OCI-M1 (cell line): ENCODE measurements around the gene TBC1D14.
"Not testable (repeated sequence)": the region's sequence is repeated elsewhere in the genome, so short reads cannot be mapped to it uniquely, and the experiment has no call there.

Source experiments
- DNase-seq: peaks from one replicate; lab custom pipeline; 2025; lab: John Stamatoyannopoulos, UW

The TBC1D14 gene

DNA sequence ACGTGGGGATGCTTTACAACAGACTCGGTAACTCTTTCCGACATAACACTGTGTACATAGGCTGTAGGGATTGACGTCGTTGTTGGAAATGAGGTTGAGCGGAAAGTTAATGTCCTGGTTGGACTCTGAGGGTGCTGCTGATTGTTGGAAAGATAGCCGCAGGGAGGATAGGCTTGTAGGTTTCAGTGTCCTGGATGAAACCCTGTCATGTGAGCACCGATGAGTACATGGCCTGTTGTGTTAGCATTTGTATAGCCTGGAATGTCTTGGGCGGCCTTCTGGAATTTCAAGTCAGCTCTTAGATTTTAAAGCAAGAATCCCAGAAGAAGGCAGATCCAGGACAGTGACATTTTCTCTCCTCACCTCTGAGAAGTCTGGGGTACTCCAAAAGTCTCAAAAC, 63.3 kb downstream of the TBC1D14 start:
- no peak for DNase-seq

DNA sequence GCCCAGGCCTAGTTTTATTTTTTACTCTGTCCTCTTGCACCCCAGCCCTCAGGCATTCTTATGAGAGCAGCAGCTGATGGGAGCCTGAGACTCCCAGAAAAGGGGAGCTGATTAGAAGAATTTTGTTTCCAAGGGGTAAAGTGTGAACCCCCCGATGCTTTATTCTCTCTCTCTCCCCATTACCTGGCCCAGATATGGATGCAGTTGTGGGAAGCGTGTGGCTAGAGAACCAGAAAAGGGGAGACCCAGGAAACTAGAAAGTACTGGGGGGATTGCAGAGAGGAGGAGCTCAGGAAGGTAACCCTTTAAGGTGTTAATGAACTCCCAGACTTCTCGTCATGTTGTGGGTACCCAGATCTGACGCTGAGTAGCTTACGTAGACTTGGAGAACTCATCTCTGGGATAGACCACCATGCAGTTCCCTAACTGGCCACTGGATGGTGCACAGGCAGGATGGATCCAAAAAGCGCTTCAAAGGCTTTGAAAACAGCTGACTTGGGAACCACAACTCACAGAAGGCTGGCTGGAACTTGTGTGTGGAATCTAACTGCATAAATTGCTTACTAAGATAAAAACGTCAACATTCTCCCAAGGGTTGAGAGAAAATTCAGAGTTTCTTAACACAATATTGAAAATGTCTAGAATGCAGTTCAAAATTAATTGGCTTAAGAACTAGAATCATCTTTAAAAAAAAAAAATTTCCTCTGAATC, 64.7 kb downstream of the TBC1D14 start:
- peak; percentile 89 for DNase-seq

DNA sequence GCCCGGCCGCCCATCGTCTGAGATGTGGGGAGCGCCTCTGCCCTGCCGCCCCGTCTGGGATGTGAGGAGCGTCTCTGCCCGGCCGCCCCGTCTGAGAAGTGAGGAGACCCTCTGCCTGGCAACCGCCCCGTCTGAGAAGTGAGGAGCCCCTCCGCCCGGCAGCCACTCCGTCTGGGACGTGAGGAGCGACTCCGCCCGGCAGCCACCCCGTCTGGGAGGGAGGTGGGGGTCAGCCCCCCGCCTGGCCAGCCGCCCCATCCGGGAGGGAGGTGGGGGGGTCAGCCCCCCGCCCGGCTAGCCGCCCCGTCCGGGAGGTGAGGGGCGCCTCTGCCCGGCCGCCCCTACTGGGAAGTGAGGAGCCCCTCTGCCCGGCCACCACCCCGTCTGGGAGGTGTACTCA, 68.2 kb downstream of the TBC1D14 start:
- DNase-seq: not testable (repeated sequence)

DNA sequence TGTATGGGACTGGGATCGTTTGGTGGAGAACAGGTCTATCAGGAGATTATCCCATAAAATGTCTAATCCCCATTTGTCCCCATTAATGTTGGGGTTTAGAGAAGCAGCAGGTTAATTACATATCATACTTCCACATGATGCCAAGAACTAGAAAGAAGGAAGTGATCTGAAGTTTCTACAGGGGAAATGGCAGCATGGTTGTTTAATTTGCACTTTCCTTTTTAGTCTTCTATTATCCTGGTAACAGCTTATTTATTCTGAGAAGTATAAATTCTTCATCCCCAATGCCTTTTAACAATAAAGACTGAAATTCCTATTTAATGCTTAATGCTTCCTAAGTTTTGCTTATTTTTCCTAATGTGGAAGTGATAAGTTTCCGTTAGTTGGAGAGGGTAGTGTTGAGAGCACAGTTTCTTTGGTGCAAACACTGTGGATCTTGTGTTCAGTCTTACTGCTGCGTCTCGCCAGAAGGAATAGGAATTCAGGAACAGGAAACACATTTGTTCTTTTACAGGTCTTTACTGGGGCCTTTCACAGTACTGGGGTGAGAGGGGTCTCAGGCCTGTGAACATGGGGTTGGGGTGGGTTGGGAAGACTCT, 74.0 kb downstream of the TBC1D14 start:
- DNase-seq: no peak

DNA sequence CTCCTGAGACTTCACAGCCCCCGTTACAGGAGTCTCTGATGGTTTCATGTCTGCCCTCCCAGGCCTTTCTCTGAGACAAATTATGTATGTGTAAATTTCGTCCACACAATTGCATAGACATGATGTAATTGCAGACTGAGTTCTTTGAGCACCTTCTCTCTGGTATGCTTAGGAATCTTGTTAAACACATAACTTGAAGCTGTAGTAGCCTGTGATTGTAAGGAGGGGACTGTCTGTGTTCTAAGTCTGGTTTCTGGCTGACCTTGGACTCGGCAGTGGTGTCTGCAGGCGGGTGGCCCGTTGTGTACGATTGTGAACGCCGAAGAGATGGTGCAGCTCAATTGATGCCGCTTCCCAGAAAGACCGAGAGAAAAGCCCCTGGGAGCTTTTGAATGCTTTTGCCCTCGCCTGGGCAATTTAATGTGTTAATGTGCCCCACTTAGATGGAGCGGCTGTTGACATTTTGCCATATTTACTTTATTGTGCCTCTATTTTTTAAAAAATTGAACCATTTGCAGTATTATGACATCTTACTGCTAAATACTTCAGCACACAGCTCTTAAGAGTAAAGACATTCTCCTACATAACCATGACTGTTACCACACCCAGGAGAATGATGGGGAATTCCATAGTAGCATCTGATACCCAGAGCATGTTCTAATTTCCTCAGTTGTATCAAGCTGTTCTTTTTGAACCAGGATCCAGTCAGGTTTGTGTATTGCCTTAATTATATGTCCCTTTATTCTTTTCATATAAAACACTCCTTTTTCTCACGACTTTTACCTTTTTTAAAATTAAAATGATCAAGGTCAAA, 75.2 kb downstream of the TBC1D14 start:
- no peak for DNase-seq

DNA sequence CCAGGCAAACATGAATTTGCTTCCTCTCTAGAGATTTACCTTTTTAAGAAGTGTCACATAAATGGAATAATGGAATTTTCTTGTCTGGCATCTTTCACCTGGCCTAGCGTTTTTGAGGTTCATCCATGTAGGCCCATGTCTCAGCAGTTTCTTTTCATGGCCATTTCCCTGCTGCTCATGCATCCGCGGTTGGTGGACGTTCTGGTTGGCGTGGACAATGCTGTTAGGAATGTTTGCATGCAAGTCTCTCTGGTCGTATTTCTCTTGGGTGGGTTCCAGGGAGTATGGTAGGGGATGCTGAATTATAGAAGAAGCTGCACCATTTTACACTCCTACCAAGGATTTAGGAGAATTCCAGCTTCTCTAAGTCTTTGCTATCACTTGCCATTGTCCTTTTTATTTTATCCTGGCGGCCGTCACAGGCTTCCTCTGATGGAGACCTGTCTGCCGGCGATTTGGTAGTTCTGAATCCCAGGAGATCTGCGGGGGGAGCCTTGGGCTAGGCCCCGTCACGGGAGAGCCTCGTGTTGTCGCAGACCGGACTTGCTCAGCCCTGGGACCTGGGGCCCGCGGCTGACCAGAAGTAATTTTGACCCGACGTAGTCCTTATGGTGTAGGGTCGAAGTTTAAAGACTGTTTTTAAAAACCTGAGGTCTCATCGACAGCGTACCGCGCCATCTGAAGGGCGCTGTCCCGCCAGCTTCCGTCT, 76.6 kb downstream of the TBC1D14 start:
- peak; percentile 67 for DNase-seq

DNA sequence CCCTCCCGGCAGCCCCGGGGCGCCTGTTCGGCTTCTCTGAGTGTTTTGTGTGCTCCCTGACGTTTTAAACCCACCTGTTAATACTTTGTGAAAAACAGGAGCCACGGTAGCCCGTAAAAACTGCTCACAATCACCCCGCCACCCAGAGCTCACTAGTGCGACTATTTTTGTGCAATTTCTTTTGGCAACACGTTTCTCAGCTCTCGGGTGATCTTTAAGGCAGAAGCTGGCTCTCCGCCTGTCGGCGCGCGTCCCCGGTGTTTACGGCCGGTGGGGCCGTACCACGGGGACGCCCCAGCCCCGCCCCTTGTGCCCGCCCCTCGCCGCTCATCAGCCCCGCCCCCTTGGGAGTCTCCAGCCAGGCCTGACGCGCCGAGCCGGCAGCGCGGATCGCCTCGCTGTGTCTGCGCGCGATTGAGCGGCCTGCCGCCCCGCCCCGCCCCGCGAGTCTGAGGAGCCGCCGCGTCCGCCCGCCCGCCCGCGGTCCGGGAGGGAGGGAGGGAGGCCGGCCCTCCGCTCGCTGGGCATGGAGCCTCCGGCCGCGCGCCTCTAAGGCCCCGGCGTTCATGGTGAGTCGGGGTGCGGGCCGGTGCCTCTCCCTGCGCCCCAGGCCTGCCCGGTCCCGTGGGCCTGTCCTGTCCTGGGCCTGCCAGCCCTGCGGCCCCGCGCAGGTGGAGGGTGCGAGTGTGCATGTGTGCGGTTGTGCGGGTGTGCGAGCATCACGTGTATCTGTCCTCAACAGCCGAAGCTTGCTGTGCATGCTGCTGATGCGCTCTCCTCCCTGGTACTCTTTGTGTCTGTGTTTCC, 77.4 kb downstream of the TBC1D14 start:
- DNase-seq: peak; percentile 95

DNA sequence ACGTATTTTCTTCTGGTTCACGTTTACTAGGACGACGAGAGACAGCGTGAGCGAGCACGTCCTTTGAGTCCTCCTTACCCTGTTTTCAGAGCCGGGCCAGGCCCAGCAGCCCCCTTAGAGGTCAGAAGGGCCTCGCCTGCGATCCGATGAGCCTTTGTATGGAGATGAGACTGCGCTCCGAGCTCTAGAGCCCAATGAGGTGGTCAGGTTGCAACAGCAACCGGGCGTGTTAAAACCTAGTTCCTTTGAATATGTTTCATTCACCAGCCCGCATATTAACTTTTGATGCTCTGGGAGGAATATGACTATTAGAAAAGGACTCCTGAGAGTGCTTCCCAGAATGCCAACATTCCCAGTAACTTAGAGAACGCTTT, 77.9 kb downstream of the TBC1D14 start:
- DNase-seq: peak; percentile 68

DNA sequence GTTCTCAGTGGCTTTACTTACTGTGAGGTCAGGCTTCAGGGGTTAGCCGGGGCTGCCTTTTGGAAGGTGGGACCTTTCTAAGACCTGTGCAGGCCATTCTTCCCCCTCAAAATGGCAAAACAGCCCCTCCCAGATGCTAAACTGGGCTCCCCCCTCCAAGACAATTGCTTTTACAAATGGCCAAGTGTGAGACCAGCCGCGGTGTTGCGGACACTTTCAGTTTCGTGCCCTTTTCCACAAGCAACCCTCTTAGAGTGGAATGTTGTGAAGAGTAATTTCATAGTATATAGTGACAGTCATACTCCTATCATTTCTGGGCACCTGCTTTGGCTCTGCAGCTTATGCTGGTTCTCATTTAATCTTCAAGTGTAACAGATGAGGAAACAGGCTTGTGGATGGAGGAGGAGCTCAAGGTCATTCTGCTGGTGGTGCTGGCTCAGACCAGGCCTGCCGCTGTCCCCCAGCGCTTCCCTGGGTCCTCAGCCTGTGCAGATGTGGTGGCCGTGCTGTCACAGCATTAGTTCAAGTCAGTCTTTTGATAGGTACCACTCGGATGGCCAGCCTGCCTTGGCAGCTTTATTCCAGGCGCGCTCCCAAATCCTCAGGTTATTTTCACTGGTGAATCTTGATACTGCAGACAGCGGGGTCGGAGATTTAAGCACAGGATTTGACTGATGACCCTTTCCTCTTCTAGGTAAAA, 78.5 kb downstream of the TBC1D14 start:
- peak; percentile 47 for DNase-seq

DNA sequence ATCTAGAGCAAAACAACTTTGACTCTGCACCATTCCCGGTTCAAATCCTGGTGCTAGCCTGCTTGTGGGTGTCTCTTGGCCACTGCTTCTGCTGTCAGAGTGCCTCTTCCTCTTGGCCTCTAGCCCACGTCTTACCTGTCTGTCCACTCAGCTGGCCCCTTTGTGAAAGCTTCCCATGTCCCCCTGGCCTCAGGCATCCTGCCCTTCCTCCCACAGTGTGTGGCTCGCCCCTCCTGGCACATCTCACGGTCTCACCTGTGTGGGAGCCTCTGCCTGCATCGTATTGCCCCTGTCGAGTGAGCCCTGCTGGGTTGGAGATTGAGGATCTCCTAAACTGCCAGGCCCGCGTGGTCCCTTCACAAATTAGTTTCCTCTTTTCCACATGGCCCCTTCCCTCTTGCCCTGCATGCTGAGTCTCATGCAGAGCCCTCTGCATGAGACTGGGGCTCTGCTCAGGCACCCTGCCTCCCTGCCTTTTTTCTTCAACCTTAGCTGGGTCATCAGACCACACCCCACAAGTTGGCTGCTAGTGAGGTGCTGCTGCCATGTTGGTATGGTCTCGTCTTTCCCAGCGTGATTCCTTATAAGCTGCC, 79.8 kb downstream of the TBC1D14 start:
- DNase-seq: no peak

DNA sequence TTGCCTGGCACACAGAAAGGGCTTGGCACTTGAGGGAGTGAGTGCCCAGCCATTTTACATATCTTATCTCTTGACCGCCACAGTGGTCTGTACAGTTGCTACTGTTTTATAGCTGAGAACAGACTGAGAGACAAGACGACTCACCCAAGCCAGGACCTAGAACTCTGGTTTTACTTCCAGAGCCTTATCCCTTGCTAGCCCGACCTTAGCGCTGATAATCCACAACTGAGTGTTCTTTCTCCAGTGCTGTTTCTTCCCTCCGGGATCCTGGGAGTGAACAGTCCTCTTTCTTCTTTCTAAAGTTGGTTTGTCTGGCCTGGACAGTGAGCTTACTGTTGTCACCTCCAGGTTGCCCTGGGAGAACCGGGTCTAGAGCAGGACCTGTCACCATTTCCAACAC, 81.0 kb downstream of the TBC1D14 start:
- DNase-seq: no peak

DNA sequence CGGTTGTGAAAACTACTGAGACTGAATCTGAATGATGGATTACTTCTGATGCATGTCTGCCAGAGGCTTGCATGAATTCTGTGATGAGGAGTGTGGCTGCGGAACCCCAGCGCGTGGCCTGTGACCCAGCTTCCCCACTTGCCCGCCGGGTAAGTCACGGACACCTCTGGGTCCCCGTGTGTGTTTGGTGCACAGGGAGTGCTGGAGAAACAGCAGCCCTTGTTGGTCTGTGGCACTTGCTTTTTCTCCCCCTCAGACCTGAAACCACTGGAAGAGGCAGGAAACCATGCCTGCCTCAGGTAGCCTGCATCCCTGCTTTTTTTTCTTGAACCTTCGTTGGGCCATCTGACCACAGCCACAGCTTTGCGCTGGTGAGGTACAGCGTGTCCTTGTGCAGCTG, 81.6 kb downstream of the TBC1D14 start:
- DNase-seq: no peak

DNA sequence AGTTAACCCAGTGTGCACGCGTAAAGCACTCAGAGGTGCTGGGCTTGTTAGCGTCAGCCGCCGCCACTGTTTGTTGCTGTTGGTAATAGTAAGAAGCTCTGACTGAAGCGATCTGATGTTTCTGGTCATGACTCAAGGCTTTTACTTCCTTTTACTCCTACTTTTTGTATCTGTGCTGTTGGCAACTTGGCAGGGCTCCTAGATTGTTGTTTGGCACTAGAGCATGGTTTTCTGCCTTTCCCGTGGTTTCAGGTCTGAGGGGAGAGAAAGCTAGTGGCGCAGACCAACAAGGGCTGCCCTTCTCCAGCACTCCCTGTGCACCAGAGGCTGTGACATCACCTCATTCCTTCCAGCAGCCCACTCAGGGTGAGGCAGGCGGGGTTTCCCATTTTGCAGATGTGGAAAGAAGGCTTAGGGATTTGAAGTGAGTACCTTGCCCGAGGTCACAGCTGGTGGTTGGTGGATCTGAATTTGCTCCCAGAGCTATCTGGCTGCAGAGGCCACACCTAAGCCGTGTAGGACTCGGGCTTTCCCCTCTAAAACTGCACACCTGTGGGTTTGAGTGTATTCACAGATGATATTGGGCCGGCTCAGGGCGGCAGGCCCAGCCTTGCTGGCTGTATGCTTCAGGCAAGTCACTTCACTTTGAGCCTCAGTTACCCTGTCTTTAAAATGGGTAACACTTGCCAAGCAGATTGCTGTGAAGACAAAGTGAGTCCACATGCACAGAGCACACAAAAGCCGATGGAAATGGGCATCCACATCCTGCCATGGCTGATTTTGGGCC, 82.3 kb downstream of the TBC1D14 start:
- peak; percentile 22 for DNase-seq

DNA sequence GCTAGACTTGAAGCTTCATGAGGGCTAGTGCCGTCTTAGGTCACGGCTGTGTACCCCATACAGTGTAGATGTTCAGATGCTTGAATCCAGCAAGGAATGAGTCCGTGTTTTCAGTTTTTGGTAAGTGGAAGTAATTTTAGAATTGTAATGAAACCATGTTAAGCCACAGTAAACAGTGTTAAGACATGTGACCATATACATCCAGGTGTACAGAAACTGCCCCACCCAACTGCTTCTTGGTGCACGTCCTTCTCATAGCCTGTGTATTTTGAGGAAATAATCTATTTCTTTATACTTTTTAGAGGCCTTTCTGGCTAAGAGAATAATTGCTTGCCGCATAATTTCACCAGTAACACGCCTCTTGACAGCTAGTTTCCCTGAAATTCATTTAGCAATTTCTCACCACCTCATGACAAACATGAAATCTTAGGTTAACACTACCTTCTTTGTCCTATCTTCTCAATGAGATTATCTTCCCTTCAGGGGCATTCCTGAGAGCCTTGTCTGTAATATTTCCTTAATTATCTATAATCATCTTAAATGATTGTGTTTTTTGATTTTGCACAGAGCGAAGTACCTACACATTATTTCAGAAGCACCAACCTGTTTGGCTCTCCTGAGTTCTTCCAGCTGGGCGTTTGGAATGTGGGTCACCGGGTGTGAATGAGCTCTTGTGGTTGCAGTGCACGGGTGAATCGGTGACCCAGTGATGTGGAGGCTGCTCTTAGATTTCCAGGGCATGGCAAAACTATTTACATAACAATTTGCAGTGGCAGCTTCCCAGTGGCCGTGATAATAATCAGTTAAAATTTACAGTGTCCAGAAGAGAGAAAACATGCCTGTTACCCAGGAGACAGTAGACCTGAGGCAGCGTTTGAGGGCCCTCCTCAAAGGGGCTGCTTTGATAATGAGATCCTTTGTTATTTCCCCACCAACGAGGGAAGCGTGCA, 83.4 kb downstream of the TBC1D14 start:
- no peak for DNase-seq

DNA sequence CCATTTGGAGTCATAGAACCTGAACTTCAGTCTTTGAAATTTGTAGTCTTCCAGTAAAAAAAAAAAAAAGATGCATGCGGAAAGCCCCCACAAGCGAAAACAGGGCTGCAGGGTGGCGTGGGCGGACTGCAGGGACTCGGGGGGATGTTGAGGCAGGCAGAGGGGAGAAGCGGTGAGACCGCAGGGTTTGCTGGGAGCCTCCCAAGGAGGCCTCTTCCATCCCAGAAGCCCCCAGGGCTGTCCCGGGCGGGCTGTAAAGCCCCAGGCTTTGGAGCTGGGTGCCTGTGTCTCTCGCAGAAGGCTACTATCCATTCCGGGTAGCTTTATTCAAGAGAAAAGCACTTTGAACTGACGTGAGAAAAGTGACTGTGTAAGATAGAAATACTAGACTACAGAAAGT, 86.9 kb downstream of the TBC1D14 start:
- DNase-seq: no peak

DNA sequence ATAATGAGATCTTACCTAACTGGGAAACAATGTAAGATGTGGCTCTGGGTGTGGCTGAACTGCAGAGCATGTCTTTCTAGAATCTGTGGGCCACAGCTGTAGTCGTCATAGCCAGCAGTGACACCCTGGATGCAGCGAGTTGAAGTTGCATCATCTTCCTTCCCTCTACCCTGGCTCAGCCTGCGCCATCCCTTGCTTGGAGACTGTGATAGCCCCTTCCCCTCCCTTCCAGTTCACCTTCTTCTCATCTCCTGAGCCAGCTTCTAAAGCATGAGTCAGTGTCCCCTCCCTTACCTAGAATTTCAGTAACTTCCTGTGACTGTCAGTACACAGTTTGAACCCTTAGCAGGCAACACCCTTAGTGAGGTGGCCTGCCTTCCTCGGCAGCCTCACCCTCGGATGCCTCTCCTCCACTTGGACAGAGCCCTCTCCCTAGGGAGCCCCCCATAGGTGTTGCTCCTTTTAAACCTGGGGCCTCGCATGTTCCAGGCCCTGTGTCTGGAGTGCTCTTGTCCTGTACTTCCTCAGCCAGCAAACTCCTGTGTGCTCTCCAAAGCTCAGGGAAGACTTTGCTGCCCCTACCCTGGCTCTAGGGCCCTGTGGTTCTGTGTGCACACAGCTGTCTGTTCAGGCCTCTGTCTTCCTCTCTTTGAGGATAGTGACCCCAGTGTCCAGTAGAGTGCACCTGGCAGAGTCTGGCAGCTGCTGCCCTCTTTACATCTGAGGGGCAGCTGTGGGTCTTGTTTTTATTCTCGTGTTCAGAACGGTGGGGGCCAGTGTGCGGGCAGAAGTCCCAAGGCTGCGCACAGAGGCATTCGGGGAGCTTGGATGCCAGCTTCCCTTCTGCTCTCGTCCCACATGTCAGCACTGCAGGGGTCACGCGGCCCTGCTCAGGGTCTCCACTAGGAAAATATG, 89.8 kb downstream of the TBC1D14 start:
- no peak for DNase-seq

DNA sequence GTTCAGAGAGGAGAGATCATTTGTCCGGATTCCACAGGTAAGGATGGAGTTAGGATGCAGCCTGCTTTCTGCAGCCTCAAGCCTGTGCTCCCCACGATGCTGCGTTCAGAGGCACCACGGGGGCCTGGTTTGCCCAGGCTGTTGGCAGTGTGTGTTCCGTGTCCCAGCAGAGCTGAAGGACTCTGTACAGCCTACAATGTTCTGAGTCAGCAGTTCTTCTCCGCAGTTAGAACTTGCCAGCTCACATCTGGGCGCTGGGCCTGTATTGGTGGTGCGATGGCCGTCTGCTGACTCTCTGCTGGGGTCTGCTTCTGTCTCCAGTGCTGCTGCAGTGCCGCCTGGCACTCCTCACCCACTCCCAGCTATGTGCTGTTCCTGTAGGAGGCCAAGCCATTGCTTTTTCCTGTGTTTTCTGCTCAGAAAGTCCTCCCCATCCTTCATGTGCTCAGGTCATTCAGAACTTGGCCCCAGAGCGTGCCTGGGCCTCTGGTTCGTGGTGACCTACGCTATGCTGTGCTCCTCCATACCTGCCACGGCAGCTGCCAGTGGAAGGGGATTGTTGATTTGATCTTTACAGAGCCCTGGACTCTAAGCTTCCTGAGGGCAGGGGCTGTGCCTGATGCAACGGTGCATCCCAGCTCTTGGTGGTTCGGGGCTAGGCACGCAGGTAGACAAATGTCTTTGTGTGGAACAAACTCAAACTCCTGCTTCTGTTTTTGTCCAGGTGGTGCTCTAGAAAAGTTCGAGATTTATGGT, 91.0 kb downstream of the TBC1D14 start:
- no peak for DNase-seq
